ENCODE measurements around the gene TRIO. TPM values are rescaled to one million over a fixed set of nuclear protein-coding genes. Genes with fewer than 3 reads are reported as not detected.
A peak's percentile ranks its signal among the peaks of the same experiment; 100 is the strongest.

Gene TRIO
- polyA plus RNA-seq, 12 donors, result 152 to 272 (median 172) TPM; not detected in 1

- peak; percentile 61 for DNase-seq
Measured at GRCh38 chr5:14351845-14352712, 208.9 kb downstream of the TRIO start.

GRCh38 chr5:14353726-14354474, 210.8 kb downstream of the TRIO start:
- no peak for DNase-seq

GRCh38 chr5:14355391-14355790, 212.2 kb downstream of the TRIO start:
- DNase-seq, result no peak

- DNase-seq, result no peak
Measured at GRCh38 chr5:14356305-14356704, 213.2 kb downstream of the TRIO start.

GRCh38 chr5:14357441-14357840, 214.3 kb downstream of the TRIO start:
- no peak for DNase-seq

GRCh38 chr5:14357851-14358250, 214.7 kb downstream of the TRIO start:
- no peak for DNase-seq

- no peak for DNase-seq
Measured at GRCh38 chr5:14358536-14358935, 215.4 kb downstream of the TRIO start.

DNA sequence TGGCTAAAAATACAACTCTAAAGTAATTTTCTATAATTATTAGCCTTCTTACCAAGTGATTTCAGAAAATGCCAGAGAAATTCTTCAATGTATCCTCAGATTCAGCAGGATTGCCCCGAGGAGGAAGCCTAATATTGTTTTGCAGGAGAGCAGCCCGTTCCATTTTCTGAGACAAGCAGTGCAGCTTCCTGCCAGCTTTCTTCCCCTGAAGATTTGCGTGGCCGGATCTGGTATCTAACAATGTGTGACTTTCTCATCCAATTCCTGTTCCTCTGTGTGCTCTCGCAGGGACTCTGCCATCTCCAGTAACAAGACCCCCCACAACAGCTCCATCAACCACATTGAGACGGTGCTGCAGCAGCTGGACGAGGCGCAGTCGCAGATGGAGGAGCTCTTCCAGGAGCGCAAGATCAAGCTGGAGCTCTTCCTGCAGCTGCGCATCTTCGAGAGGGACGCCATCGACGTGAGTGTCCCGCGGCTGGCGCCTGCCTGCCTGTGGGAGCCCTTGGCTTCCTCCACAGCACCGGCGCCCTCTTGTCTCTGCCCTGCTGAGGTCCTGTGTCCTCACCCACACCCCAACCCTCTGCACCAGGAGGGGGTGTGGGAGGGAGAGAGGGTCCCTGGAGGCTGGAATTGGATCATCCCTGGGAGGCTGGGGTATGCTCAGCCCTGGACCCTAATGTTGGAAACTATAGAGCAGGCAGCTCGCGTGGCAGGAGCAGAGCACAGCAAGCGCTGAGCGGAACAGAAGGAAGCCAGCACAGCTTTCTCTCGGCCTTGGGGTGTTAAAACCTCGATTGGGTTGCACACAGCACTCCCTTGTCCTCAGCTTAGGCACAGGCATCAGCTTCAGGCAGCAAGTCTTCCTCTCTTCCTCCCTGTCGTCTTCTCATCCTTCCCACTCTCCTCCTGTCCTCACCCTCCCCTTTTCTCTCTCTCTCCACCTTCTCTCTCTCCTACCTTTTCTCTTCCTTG, 216.2 kb downstream of the TRIO start:
- no peak for DNase-seq

DNA sequence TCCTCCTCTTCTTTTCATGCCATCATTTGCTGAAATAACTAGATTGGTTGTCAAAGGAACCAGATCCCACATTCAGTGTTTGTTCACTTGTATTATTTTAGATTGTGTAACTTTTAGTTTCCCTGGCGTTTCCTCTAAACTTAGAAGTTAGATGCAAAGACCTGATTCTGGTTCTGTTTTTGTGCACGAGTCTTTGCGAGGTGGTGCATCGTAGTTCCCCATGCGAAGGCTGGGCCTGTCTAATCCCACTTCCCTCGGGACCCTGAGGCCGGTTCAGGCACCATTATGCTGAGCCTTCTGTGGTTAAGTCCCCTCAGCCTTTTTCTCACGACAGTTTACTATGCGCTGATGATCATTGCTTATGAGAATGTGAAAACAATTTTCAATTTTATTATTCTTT, 219.3 kb downstream of the TRIO start:
- no peak for DNase-seq

DNA sequence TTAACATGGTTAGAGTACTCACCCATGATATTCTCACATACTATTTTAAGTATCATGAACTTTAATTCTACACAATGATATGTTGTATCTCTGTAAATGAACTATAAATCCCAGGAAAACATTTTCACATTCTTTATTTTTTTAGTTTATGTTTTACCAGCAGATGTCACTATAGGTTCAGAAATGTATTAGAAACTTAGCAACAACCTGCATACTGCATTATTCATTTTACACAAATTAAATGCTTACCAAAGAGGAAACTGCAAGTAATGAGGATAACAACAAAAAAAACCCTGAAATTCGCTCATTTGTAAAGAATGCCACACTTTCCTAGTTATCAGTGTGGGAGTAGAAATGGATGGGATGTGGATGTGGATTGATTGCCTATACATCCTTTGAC, 221.0 kb downstream of the TRIO start:
- DNase-seq, result peak; percentile 16

- no peak for DNase-seq
Measured at GRCh38 chr5:14364576-14365472, 221.7 kb downstream of the TRIO start.

GRCh38 chr5:14365831-14366430, 222.8 kb downstream of the TRIO start:
- DNase-seq, result no peak

- no peak for DNase-seq
Measured at GRCh38 chr5:14366763-14367162, 223.6 kb downstream of the TRIO start.

- no peak for DNase-seq
Measured at GRCh38 chr5:14367364-14367763, 224.2 kb downstream of the TRIO start.

GRCh38 chr5:14369780-14370179, 226.6 kb downstream of the TRIO start:
- no peak for DNase-seq

DNA sequence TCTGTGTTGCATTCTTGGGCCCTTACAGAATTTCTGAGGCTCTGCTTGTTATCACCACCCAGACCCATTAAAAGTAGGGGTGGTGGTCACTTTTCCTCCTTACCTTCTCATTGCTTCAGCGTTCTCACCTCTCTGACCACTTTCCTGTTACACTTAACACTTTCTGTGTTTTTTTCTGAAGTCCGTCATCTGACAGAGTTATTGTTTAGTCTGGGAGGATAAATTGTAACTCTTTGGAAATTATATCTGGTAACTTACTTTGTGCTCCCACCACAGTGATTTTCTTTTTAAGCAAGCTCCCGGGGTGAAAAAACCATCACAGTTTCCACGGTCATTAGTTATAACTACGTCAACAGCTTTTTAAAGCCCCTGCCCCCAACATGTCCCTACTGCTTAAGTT, 227.2 kb downstream of the TRIO start:
- DNase-seq, result no peak

GRCh38 chr5:14373685-14374084, 230.5 kb downstream of the TRIO start:
- DNase-seq, result no peak

DNA sequence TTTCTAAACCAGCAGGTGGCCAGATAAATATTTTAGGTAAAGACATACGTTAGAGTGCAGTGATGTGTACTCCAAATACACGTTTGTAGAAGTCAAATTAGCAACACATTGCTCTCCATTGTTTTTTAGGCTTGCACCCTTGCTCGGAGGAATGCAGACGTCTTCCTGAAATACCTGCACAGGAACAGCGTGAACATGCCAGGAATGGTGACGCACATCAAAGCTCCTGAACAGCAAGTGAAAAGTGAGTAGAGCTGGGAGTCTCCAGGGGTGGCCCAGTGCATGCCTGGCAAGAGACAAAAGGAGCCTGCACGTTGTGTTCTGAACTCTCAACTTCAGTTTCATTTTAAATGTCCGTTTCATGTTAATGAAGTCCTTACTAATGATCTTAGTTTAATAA, 231.0 kb downstream of the TRIO start:
- no peak for DNase-seq

GRCh38 chr5:14376789-14377188, 233.6 kb downstream of the TRIO start:
- no peak for DNase-seq

- DNase-seq, result no peak
Measured at GRCh38 chr5:14379739-14380497, 236.8 kb downstream of the TRIO start.
